ENCODE results near the gene GPR78.

DNA sequence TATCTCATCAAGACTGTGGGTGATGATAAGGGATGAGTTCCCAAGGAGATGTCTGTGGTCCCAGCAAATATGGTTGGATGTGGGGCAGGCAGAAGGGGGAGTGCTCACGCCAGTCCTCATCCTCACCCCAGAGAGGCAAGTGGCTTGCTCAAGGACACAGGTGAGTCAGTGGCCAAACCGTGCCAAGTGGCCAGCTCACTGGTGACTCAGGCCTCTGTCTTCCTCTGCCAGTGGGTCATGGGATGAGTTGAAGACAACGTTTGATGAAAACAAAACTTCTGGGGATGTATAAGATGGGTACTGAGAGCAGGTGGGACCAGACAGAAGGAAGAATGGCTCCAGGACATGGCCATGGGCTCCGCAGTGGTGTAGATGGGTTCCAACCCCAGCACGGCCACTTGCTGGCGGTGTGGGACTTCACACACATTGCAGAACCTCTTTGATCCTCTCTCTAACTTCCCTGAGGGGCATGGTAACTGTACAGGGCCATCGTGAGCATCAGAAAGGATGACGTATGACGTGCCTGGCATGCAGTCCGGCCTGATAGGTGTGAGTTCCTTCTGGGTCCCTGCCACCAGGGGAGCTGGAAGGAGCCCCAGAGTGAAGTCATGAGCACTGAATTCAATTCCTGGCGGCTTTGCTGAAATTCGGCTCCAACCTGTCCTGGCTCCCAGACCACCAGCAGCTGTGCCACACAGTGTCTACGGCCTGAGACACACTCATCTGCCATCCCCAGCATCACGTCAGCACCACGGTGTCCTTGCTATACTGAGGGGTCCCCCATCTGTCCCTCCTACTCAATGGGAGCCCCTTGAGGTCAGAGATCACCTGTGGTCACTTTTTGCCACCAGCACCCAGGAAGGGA is 41.3 kb upstream of the GPR78 start:
- TF ChIP-seq, protein P1, sequence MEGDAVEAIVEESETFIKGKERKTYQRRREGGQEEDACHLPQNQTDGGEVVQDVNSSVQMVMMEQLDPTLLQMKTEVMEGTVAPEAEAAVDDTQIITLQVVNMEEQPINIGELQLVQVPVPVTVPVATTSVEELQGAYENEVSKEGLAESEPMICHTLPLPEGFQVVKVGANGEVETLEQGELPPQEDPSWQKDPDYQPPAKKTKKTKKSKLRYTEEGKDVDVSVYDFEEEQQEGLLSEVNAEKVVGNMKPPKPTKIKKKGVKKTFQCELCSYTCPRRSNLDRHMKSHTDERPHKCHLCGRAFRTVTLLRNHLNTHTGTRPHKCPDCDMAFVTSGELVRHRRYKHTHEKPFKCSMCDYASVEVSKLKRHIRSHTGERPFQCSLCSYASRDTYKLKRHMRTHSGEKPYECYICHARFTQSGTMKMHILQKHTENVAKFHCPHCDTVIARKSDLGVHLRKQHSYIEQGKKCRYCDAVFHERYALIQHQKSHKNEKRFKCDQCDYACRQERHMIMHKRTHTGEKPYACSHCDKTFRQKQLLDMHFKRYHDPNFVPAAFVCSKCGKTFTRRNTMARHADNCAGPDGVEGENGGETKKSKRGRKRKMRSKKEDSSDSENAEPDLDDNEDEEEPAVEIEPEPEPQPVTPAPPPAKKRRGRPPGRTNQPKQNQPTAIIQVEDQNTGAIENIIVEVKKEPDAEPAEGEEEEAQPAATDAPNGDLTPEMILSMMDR (optimal IDR thresholded peaks at IDR 0.05 in 1 of 3, IDR thresholded peaks at IDR 0.05 in 1 of 3, conservative IDR thresholded peaks at IDR 0.05 in 1 of 3; ENCODE audit: extremely low read depth in 1 of 3, insufficient read depth in 2 of 3, low read length in 3 of 3): no peak
- TF ChIP-seq EZH2 (IDR thresholded peaks at IDR 0.05; ENCODE audit: low read length): no peak
